ENCODE data around the gene VAV2.

Gene VAV2

GRCh38 chr9:133954862-133955529 is 37.1 kb downstream of the VAV2 start:
- in situ Hi-C loops (cut with MboI; ENCODE audit: low sequenced_read_pairs) = no loop called here

- in situ Hi-C loops (cut with MboI; ENCODE audit: low sequenced_read_pairs) = no loop called here
Measured at GRCh38 chr9:133953976-133954709, 38.0 kb downstream of the VAV2 start.

- in situ Hi-C loops (cut with MboI; ENCODE audit: low sequenced_read_pairs) = no loop called here
Measured at GRCh38 chr9:133953621-133953975, 38.5 kb downstream of the VAV2 start.

- in situ Hi-C loops (cut with MboI; ENCODE audit: low sequenced_read_pairs) = no loop called here
Measured at GRCh38 chr9:133952598-133953550, 39.2 kb downstream of the VAV2 start.

- in situ Hi-C loops (cut with MboI; ENCODE audit: low sequenced_read_pairs) = no loop called here
Measured at GRCh38 chr9:133951265-133951664, 40.9 kb downstream of the VAV2 start.

- in situ Hi-C loops (cut with MboI; ENCODE audit: low sequenced_read_pairs) = no loop called here
Measured at GRCh38 chr9:133950629-133951111, 41.5 kb downstream of the VAV2 start.

GRCh38 chr9:133950192-133950591 is 41.9 kb downstream of the VAV2 start:
- in situ Hi-C loops (cut with MboI; ENCODE audit: low sequenced_read_pairs) = no loop called here

GRCh38 chr9:133949486-133950061 is 42.5 kb downstream of the VAV2 start:
- in situ Hi-C loops (cut with MboI; ENCODE audit: low sequenced_read_pairs) = no loop called here

- in situ Hi-C loops (cut with MboI; ENCODE audit: low sequenced_read_pairs) = no loop called here
Measured at GRCh38 chr9:133948561-133949485, 43.3 kb downstream of the VAV2 start.

GRCh38 chr9:133948131-133948530 is 44.0 kb downstream of the VAV2 start:
- in situ Hi-C loops (cut with MboI; ENCODE audit: low sequenced_read_pairs) = no loop called here

GRCh38 chr9:133946840-133947486 is 45.2 kb downstream of the VAV2 start:
- in situ Hi-C loops (cut with MboI; ENCODE audit: low sequenced_read_pairs) = no loop called here

- in situ Hi-C loops (cut with MboI; ENCODE audit: low sequenced_read_pairs) = no loop called here
Measured at GRCh38 chr9:133945977-133946753, 46.0 kb downstream of the VAV2 start.

- in situ Hi-C loops (cut with MboI; ENCODE audit: low sequenced_read_pairs) = no loop called here
Measured at GRCh38 chr9:133945314-133945975, 46.7 kb downstream of the VAV2 start.

- in situ Hi-C loops (cut with MboI; ENCODE audit: low sequenced_read_pairs) = no loop called here
Measured at GRCh38 chr9:133944746-133945135, 47.4 kb downstream of the VAV2 start.

GRCh38 chr9:133943781-133944745 is 48.1 kb downstream of the VAV2 start:
- in situ Hi-C loops (cut with MboI; ENCODE audit: low sequenced_read_pairs) = no loop called here

- in situ Hi-C loops (cut with MboI; ENCODE audit: low sequenced_read_pairs) = no loop called here
Measured at GRCh38 chr9:133943036-133943780, 48.9 kb downstream of the VAV2 start.
